Left ventricle myocardium inferior (tissue), 1 donor: ENCODE data around the gene SMAD7. TPM values are rescaled to one million over a fixed set of nuclear protein-coding genes. Genes with fewer than 3 reads are reported as not detected.

Experiments
- DNase-seq: peaks from one replicate; pipeline ENCODE4 v3.0.0-alpha.2; 2020
- H3K27ac ChIP-seq: fragments of 200-600 bp; replicated peaks from 2 replicates; pipeline ENCODE4 v1.8.0; 2021
- H3K27me3 ChIP-seq: fragments of 200-600 bp; 2 replicates; pipeline ENCODE4 v1.8.0; 2021; ENCODE audit warnings: low read depth
- H3K36me3 ChIP-seq: fragments of 200-600 bp; 2 replicates; pipeline ENCODE4 v1.8.0; 2021
- H3K4me1 ChIP-seq: fragments of 200-600 bp; 2 replicates; pipeline ENCODE4 v1.8.0; 2021
- H3K4me3 ChIP-seq: fragments of 200-600 bp; 2 replicates; pipeline ENCODE4 v1.8.0; 2021; ENCODE audit warnings: mild to moderate bottlenecking, moderate library complexity
- H3K9me3 ChIP-seq: fragments of 200-600 bp; replicated peaks from 2 replicates; pipeline ENCODE4 v1.8.0; 2021
- CTCF ChIP-seq: fragments of 200-600 bp; IDR thresholded peaks from 2 replicates; pipeline ENCODE4 v1.8.0; 2021; ENCODE audit warnings: antibody characterized with exemption, mild to moderate bottlenecking, borderline replicate concordance
- intact Hi-C: fragments of 100-400 bp; cut with micrococcal nuclease; formaldehyde crosslinking; loops from one replicate; pipeline ENCODE4 v1.11.0; 2022
- total RNA-seq: library from RNA; stranded (reverse); fragmentation: NEBNext Ultra II Directional; extraction: Animal tissue kit (Norgen Biotek cat#: 25700); gene quantifications from one replicate; pipeline ENCODE4 v1.2.1, GENCODE V29; 2021
- donor health status: DM: no; HTN: yes; CAD: no; lungs with severe emphysema.

The SMAD7 gene
- total RNA-seq, 1 donor from 2014 or later = 19.3 TPM

- Histone ChIP-seq H3K4me3 (no peak overlapping the region), H3K9me3 (no peaks in the 10 kb centered on the region), H3K36me3 (no peaks in the 10 kb centered on the region), H3K4me1 (peaks cover 98% of the 10 kb centered on the region), H3K27ac (peak overlapping the region; percentile 89), H3K27me3 (no peaks in the 10 kb centered on the region)
- intact Hi-C loops = no loop called here
- no peak for TF ChIP-seq CTCF
- DNase-seq = no peak
Observed at GRCh38 chr18:48927286-48928080, 23.3 kb downstream of the SMAD7 start.

- no peak for DNase-seq
- TF ChIP-seq CTCF = no peak
- Histone ChIP-seq H3K4me1 (peaks cover 98% of the 10 kb centered on the region), H3K27me3 (no peaks in the 10 kb centered on the region), H3K9me3 (no peaks in the 10 kb centered on the region), H3K27ac (peak overlapping the region; percentile 29), H3K4me3 (no peak overlapping the region), H3K36me3 (peaks cover 5% of the 10 kb centered on the region)
- intact Hi-C loops = no loop called here
Observed at GRCh38 chr18:48926420-48926857, 24.3 kb downstream of the SMAD7 start.

GRCh38 chr18:48925491-48925780, 25.3 kb downstream of the SMAD7 start:
- no peak for TF ChIP-seq CTCF
- Histone ChIP-seq H3K4me3 (no peak overlapping the region), H3K4me1 (peaks cover 97% of the 10 kb centered on the region), H3K27me3 (no peaks in the 10 kb centered on the region), H3K36me3 (peaks cover 15% of the 10 kb centered on the region), H3K9me3 (no peaks in the 10 kb centered on the region), H3K27ac (peak overlapping the region; percentile 85)
- intact Hi-C loops = no loop called here
- DNase-seq = no peak

GRCh38 chr18:48924630-48925490, 25.9 kb downstream of the SMAD7 start:
- no peak for TF ChIP-seq CTCF
- Histone ChIP-seq H3K9me3 (no peaks in the 10 kb centered on the region), H3K4me3 (peak overlapping the region; percentile 64), H3K27me3 (no peaks in the 10 kb centered on the region), H3K36me3 (peaks cover 20% of the 10 kb centered on the region), H3K27ac (peak overlapping the region; percentile 85), H3K4me1 (peaks cover 97% of the 10 kb centered on the region)
- no peak for DNase-seq
- intact Hi-C loops = no loop called here

- H3K27me3 ChIP-seq = no peaks in the 10 kb centered on the region
- peak overlapping the region; percentile 64 for H3K4me3 ChIP-seq
- DNase-seq = no peak
- peaks cover 20% of the 10 kb centered on the region for H3K36me3 ChIP-seq
- TF ChIP-seq CTCF = no peak
- H3K4me1 ChIP-seq = peaks cover 93% of the 10 kb centered on the region
- intact Hi-C loops = no loop called here
- H3K27ac ChIP-seq = peak overlapping the region; percentile 85
- no peaks in the 10 kb centered on the region for H3K9me3 ChIP-seq
Observed at GRCh38 chr18:48923746-48924629, 26.8 kb downstream of the SMAD7 start.
